HG02798 (cell line): Measurements from ENCODE around the gene EPHA2.

Experiments
- ATAC-seq: cut with Tn5 transposase; IDR thresholded peaks from one replicate; pipeline ENCODE4 v1.9.1; 2021; ENCODE audit warnings: mild to moderate bottlenecking; ENCODE audit not compliant: unreplicated experiment, poor library complexity

The EPHA2 gene

GRCh38 chr1:16151995-16152384 is 3.9 kb downstream of the EPHA2 start:
- no peak for ATAC-seq

- ATAC-seq: no peak
These were observed 4.5 kb downstream of the EPHA2 start for GRCh38 chr1:16151196-16151994.

DNA sequence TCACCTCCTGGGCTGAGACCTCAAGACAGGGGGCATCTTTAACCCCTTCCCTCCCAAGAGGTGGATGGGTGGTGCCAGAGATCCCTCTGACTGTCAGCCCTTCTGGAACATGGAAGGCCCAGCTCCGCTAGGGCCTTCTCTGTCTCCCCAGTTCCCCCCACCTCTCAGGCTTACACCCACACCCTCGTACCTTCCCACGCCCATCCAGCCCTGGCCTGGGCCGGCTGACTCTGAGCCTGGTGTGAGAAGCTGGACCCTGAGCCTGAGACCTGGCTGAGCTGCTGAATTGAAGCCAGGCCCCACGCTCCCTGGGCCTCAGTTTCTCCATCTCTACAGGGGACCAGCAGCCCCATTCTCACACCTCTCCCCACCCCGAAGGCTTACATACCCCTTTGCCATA is 5.4 kb downstream of the EPHA2 start:
- ATAC-seq: no peak

- no peak for ATAC-seq
These were observed 6.0 kb downstream of the EPHA2 start for GRCh38 chr1:16149702-16150488.

- no peak for ATAC-seq
These were observed 6.7 kb downstream of the EPHA2 start for GRCh38 chr1:16149146-16149545.

DNA sequence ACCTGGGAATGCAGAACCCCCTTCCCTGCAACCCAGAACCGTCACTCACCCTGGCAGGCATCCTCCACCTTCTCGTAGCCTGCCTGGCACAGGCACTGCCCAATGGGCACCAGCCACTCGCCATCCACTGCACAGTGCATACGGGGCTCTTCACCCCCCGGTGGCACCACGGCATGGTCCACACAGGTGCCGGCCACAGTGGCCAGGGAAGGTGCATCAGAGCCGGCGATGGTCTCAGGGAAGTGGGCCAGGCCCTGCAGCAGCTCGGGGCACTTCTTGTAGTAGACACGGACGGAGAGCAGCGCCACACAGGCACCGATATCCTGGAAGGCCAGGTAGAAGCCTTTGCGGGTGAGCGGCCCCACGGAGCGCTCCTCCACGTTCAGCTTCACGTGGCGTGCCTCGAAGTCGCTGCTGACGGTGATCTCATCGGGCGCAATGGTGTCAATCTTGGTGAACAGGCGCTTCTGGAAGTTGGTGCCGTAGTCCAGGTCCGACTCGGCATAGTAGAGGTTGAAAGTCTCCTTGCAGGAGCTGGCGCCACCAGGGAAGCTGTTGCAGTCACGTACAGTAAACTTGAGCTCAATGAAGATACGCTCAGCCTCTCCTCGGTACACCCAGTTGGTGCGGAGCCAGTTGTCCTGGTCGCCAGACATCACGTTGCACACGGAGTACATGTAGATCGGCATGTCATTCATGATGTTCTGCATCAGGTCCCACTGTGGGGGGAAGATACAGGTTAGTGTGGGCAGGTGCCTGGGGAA is 7.4 kb downstream of the EPHA2 start:
- ATAC-seq: no peak

DNA sequence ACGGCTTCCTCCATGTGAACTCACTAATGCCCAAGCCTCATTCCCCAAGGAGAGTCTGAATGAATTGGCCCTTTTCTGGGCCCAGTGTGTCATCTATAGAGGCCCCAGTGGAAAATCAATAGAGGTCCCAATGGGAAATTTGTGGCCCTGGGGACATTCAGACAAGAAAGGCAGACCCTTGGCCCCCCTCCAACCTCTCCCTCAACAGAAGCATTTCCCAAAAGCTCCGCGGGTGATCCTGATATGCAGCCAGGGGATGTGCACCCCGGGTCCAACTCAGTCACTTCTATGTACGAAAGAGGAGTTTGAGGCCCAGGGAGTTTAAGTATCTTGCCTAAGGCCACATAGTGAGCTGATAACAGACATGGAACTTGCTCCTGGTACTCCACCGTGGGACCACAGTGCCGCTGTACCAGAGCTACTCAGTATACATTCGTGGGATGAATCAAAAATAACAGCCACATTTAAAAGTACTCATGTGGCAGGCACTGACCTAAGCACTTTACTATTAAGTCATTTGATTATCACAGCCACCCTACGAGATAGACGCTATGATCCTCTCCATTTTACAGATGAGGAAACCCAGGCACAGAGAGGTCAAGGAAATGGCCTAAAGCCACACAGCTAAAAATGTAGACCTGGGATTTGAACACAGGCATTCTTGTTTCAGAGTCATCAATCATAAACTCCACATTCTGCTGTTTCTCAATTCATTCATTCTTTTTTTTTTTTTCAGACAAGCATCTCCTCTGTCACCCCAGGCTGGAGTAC is 8.5 kb downstream of the EPHA2 start:
- ATAC-seq: no peak

- no peak for ATAC-seq
These were observed 9.4 kb downstream of the EPHA2 start for GRCh38 chr1:16146279-16147155.

DNA sequence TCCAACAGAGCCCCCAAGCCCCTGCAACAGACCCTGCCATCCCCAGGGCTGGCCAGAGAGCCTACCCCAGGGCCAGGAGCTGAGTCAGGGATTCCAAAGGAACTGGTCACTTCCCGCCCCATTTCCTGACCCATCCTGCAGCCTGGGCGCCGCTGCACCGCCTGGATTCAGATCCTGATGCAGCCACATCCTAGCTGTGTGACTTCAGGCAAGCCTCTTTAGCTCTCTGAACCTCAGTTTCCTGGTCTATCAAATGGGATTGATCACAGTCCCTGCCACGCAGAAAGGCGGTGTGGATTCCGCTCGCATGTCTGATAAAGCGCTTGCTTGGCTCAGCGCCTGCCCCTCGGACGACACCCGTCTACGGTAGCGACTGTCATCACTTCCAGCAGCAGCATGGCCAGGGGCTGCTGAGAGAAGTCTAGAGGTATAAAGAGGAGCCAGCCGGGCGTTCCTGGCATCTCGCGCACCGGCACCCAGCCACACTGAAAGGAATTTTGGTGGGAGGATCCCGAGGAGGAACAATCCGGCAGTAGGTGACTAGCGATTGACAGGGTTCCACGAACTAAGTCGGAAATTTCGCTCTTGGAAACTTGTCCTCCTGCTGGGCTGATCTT is 10.1 kb downstream of the EPHA2 start:
- ATAC-seq: no peak

- ATAC-seq: no peak
These were observed 10.7 kb downstream of the EPHA2 start for GRCh38 chr1:16145030-16145661.

DNA sequence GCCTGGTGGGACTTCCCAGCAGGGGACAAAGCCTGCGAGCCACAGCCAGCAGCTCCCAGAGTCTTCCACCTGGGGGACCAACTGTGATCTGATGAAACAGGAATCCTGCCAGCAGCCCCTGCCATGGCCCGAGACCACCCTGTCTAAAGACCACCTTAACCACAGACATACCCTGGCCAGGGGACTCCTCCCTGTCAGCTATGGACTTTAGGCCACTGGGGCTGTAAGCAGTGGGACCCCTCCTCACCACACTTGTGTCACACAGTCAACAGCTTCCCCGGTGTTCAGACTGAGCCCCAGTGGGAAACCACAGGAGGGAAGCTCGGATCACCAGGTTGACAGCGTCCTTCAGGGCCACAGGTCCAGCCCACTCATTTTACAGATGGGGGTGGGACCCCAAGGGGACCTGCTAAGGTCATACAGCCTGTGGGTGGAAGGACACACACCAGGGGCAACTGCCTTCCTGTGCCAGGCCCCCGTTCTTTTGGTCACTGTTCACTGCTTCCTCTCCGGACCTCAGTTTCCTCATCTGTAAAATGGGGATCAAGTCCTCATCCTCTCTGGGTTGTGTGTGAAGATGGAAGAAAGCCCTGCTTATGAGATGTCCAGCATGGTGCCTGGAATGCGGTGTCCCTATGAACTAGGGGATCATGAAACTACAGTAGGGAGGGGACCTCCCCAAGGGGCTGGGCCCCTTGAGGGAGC is 11.4 kb downstream of the EPHA2 start:
- ATAC-seq: no peak

DNA sequence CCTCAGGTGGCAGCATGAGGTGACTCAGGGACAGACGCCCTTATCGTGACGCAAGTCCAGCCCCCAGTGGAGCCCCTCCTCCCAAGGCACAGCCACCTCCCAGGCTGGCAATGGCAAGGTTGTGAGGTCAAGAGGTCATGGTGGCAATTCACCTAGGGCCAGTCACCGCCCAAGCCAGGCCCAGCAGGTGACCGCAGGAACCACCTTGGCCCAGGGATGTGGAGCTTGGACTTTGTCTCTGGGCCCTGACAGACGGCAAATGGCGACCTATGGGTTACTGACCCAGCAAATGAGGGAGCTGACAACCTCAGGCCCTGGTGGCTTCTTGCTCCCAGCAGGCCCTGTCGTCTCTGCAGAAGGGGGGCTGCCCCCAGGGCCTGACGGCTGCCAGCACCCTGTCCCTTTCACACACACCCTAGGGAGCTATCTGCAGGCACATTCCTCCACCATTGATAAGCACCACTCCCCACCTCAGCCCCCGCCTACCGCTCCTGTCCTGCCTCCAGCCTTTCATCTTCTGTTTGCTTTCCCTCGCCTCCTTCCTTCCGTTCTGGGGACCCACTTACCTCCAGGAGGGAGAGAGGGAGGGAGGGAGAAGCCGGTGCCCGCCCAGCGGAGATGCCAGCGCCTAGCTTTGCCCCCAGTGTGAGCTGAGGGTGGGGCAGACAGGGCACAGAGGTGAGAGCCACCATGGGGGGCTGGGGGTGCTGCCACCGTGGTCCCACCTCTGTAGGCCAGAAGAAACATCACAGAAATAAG is 12.1 kb downstream of the EPHA2 start:
- ATAC-seq: no peak

DNA sequence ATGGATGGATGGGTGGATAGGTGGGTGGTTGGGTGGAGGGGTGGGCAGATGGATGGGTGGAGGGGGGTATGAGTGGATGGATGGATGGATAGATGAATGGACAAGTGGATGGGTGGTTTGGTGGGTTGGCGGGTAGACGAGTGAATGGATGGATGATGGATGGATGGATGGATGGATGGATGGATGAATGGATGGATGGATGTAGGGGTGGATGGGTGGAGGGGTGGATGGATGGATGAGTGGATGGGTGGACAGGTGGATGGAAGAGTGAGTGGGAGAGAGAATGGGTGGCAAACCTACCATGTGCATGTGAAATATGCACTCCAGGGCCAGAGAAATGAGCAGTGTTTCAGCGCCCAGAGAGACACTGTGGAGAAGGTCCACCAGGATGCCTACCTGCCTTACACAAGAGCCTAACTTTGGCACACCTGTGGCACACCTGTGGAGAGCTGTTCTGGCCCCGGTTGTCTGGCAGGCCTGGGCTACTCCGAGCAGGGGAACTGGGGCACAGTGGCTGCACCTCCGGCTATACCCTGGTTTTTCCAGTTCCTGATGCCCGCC is 12.8 kb downstream of the EPHA2 start:
- ATAC-seq: no peak

GRCh38 chr1:16142383-16142995 is 13.4 kb downstream of the EPHA2 start:
- no peak for ATAC-seq

DNA sequence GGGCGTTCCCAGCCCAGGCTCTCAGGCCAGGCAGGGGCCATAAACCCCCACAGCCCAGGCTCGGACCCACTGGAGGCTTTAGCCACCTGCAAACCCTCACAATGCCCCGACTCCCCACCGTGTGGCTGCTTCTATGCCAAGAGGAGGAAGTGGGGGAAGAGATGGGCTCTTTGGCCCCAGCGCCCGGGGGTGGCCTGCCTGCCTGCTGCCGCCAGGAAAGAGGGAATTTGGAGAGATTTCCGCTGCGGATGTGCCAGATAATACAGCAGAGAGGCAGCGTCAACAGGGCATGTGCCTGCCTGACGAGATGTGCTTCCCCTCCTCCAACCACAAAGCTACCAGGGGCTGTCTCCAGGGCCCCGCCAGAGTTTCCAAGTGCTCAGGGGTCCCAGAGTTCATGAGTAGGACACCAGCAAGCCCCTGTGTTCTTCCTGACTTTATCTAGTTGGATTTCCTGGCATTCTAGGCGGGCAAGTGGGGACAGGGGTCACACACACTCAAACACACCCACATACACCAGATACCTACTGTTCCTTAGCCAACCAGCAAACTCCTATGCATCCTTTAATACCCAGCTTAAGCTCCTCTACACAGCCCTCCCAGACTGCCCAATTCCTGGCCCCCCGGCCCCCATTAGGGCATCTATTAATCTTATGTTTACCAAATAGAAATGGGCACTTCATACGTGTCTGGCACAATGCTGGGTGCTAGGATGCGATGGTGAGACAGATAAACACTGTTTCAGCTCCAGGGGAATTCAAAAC is 14.1 kb downstream of the EPHA2 start:
- ATAC-seq: no peak
